HepG2 (cell line): ENCODE data around the gene GPR33. TPM values are rescaled to one million over a fixed set of nuclear protein-coding genes. Genes with fewer than 3 reads are reported as not detected.

Source experiments
- ARNT2 ChIP-seq: sonication (generic); formaldehyde crosslinking; IDR thresholded peaks from 2 replicates; pipeline ENCODE4 v1.8.0; 2022; ENCODE audit warnings: mild to moderate bottlenecking, low read depth, missing genetic modification reagents, moderate library complexity
- BORCS8-MEF2B ChIP-seq: sonication (generic); formaldehyde crosslinking; IDR thresholded peaks from 2 replicates; pipeline ENCODE4 v1.8.0; 2022; ENCODE audit warnings: mild to moderate bottlenecking, missing genetic modification reagents
- CBFB ChIP-seq: sonication (generic); formaldehyde crosslinking; IDR thresholded peaks from 2 replicates; pipeline ENCODE4 v1.4.0; 2020; ENCODE audit warnings: missing genetic modification reagents
- CENPX ChIP-seq: sonication (generic); formaldehyde crosslinking; IDR thresholded peaks from 2 replicates; pipeline ENCODE4 v1.9.0; 2021; ENCODE audit warnings: mild to moderate bottlenecking, missing genetic modification reagents, moderate library complexity
- FOXK1 ChIP-seq: sonication (generic); formaldehyde crosslinking; IDR thresholded peaks from 2 replicates; pipeline ENCODE4 v1.4.0; 2020; ENCODE audit warnings: low read depth, missing genetic modification reagents, borderline replicate concordance
- HMGXB3 ChIP-seq: sonication (generic); formaldehyde crosslinking; IDR thresholded peaks from 2 replicates; pipeline ENCODE4 v1.4.0; 2020; ENCODE audit warnings: missing genetic modification reagents, borderline replicate concordance
- KDM2A ChIP-seq: sonication (generic); formaldehyde crosslinking; IDR thresholded peaks from 2 replicates; pipeline ENCODE4 v1.4.0; 2020; ENCODE audit warnings: low read depth, missing genetic modification reagents, borderline replicate concordance
- MEIS2 ChIP-seq: sonication (generic); formaldehyde crosslinking; IDR thresholded peaks from 2 replicates; pipeline ENCODE4 v1.9.0; 2021; ENCODE audit warnings: mild to moderate bottlenecking, missing genetic modification reagents
- MYNN ChIP-seq: sonication (generic); formaldehyde crosslinking; IDR thresholded peaks from 2 replicates; pipeline ENCODE4 v1.4.0; 2020; ENCODE audit warnings: mild to moderate bottlenecking, low read depth, missing genetic modification reagents
- POLR2A ChIP-seq, 2 experiments: IDR thresholded peaks; 2 replicates each; pipeline ENCODE4 v1.6.1; 2011; ENCODE audit warnings: low read depth in 2 of 2, low read length in 2 of 2, mild to moderate bottlenecking in 1 of 2, moderate library complexity in 1 of 2; ENCODE audit not compliant: insufficient read depth in 1 of 2
- SPEN ChIP-seq: sonication (generic); formaldehyde crosslinking; IDR thresholded peaks from 2 replicates; pipeline ENCODE4 v1.5.1; 2020; ENCODE audit warnings: low read depth, mild to moderate bottlenecking, missing genetic modification reagents
- SRSF4 ChIP-seq: fragments of 200-400 bp; formaldehyde crosslinking; IDR thresholded peaks from one replicate; pipeline ENCODE4 v1.6.1; 2018; ENCODE audit warnings: mild to moderate bottlenecking, low read depth, low read length, moderate library complexity; ENCODE audit not compliant: poor library complexity, severe bottlenecking
- STAT6 ChIP-seq: sonication (generic); formaldehyde crosslinking; IDR thresholded peaks from 2 replicates; pipeline ENCODE4 v1.4.0; 2020; ENCODE audit warnings: missing genetic modification reagents, mild to moderate bottlenecking, borderline replicate concordance
- UBTF ChIP-seq: sonication (generic); formaldehyde crosslinking; IDR thresholded peaks from 2 replicates; pipeline ENCODE4 v1.4.0; 2020; ENCODE audit warnings: mild to moderate bottlenecking, missing genetic modification reagents
- YY1 ChIP-seq: IDR thresholded peaks from 2 replicates; pipeline ENCODE4 v1.6.1; 2011; ENCODE audit warnings: low read length, low read depth, moderate library complexity, mild to moderate bottlenecking; ENCODE audit not compliant: insufficient read depth, insufficient replicate concordance
- ZNF224 ChIP-seq: sonication (generic); formaldehyde crosslinking; IDR thresholded peaks from 2 replicates; pipeline ENCODE4 v1.5.0; 2020; ENCODE audit warnings: mild to moderate bottlenecking, missing genetic modification reagents
- ZNF549 ChIP-seq: sonication (generic); formaldehyde crosslinking; IDR thresholded peaks from 2 replicates; pipeline ENCODE4 v1.5.0; 2020; ENCODE audit warnings: missing genetic modification reagents
- ZNF703 ChIP-seq: sonication (generic); formaldehyde crosslinking; IDR thresholded peaks from 2 replicates; pipeline ENCODE4 v1.5.1; 2020; ENCODE audit warnings: missing genetic modification reagents, mild to moderate bottlenecking, moderate library complexity, borderline replicate concordance
- ZNF724P ChIP-seq: sonication (generic); formaldehyde crosslinking; IDR thresholded peaks from 2 replicates; pipeline ENCODE4 v1.8.0; 2022; ENCODE audit warnings: missing genetic modification reagents, borderline replicate concordance
- ZNF749 ChIP-seq: sonication (generic); formaldehyde crosslinking; IDR thresholded peaks from 2 replicates; pipeline ENCODE4 v1.8.0; 2022; ENCODE audit warnings: mild to moderate bottlenecking, missing genetic modification reagents, moderate library complexity, borderline replicate concordance
- polyA plus RNA-seq, 8 experiments: library from polyadenylated mRNA; depleted of rRNA in 3 of 8; stranded (reverse) in 7 of 8; unstranded in 1 of 8; fragments of >200 nt; fragmentation: Illumina TruSeq in 4 of 8; extraction: Trizol in 4 of 8; gene quantifications; 2 replicates each; pipeline versions ENCODE4 v1.2.1 to v1.2.3, GENCODE V29; 2011 to 2016; ENCODE audit warnings: low read depth in 4 of 8, missing spikeins in 1 of 8, mixed read lengths in 1 of 8; ENCODE audit not compliant: insufficient read depth in 1 of 8
- total RNA-seq, 5 experiments: library from RNA; depleted of rRNA; stranded (reverse); fragments of >200 nt; fragmentation: Illumina TruSeq; extraction: Trizol; gene quantifications; 2 replicates each; pipeline ENCODE4 v1.2.3, GENCODE V29; 2016; ENCODE audit warnings: low read depth in 1 of 5

Gene GPR33
- total and polyA plus RNA-seq, 2 of the 13 experiments (the other 11 are each of a cell fraction or from before 2014, with no cell fraction given): not detected

- TF ChIP-seq ARNT2 (CRISPR knock-in tag) (peak; percentile 100), ZNF703 (CRISPR knock-in tag) (peak; percentile 91; the same call in 1 of the 2 replicates), SRSF4 (peak; percentile 83), HMGXB3 (CRISPR knock-in tag) (peak; percentile 97), ZNF724P (CRISPR knock-in tag) (peak; percentile 100), YY1 (peak; percentile 91), POLR2A (IDR thresholded peaks at IDR 0.05; ENCODE audit: insufficient read depth in 1 of 2, low read depth in 2 of 2, low read length in 2 of 2) (peak; percentile 98 to 99), UBTF (peak; percentile 100), ZNF749 (peak; percentile 100), ZNF549 (CRISPR knock-in tag) (peak; percentile 92; the same call in 1 of the 2 replicates), SPEN (CRISPR knock-in tag) (peak; percentile 99), FOXK1 (CRISPR knock-in tag) (peak; percentile 95), CENPX (CRISPR knock-in tag) (no peak), MEIS2 (peak; percentile 97), CBFB (CRISPR knock-in tag) (peak; percentile 93), MYNN (peak; percentile 98), KDM2A (CRISPR knock-in tag) (peak; percentile 100), STAT6 (CRISPR knock-in tag) (peak; percentile 100), BORCS8-MEF2B (peak; percentile 100), ZNF224 (peak; percentile 100)
These were observed 30.8 kb downstream of the GPR33 start, which contains the start of gene DTD2 (continued) for GRCh38 chr14:31456841-31457664.
